ENCODE results near the gene SLAIN1. TPM values are rescaled to one million over a fixed set of nuclear protein-coding genes. Genes with fewer than 3 reads are reported as not detected.

The SLAIN1 gene
- total and polyA plus RNA-seq, 10 of the 15 experiments (the other 5 are each of a cell fraction or from before 2014, with no cell fraction given): 11.9 to 140 (median 56.9) TPM

DNA sequence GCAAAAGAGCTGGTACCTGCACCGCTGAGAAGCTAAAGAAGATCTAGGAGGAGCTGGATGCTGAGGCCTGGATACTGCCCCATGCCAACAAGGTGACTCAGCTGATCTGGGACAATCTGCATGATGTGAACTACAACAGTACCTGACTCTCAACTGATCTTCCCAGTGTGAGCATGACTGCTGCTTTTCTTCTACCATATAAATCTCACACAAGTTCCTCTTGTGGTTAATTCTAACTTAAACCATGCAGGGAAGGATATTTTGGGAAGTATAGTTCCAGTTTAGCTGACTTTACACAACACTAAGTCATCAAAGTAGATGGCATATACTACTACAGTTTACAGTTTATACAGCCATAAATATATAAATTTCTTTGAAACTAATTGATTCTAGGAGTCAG lies 91.9 kb downstream of the SLAIN1 start:
- Histone ChIP-seq H3K36me3 (ENCODE audit: control insufficient read depth in 2 of 2, insufficient read depth in 2 of 2, low read length in 1 of 2) (no peaks in the 10 kb centered on the region), H3K4me1 (ENCODE audit: control insufficient read depth, insufficient read depth, low read length) (no peaks in the 10 kb centered on the region), H3K27ac (ENCODE audit: control insufficient read depth, insufficient read depth) (no peak overlapping the region), H4K20me1 (ENCODE audit: control insufficient read depth, insufficient read depth) (no peaks in the 10 kb centered on the region), H3K79me2 (ENCODE audit: control insufficient read depth, insufficient read depth, low read length) (no peaks in the 10 kb centered on the region), H3K9me3 (replicated peaks; ENCODE audit: control insufficient read depth, insufficient read depth, low read length) (no peaks in the 10 kb centered on the region; the same call in 2 of the 3 replicates), H3K4me3 (no peak overlapping the region), H3K9ac (ENCODE audit: control insufficient read depth, insufficient read depth, low read length) (no peak overlapping the region), H2AFZ (ENCODE audit: control insufficient read depth, low read depth, low read length) (no peak overlapping the region), H3K4me2 (ENCODE audit: control insufficient read depth, insufficient read depth) (no peak overlapping the region), H3K27me3 (replicated peaks in 1 of 2; ENCODE audit: control insufficient read depth in 2 of 2, insufficient read depth in 2 of 2, low read length in 1 of 2) (no peaks in the 10 kb centered on the region)
- TF ChIP-seq FOS (IDR thresholded peaks at IDR 0.05; ENCODE audit: borderline replicate concordance, extremely low read depth, insufficient read length) (no peak), RAD21 (IDR thresholded peaks at IDR 0.05; ENCODE audit: insufficient read depth, low read depth, low read length) (no peak), MEF2B (IDR thresholded peaks at IDR 0.05; ENCODE audit: partially characterized antibody, poor library complexity, severe bottlenecking) (no peak), HDAC2 (IDR thresholded peaks at IDR 0.05) (no peak), SP1 (IDR thresholded peaks at IDR 0.05; ENCODE audit: low read depth, low read length) (no peak), JUNB (IDR thresholded peaks at IDR 0.05) (no peak), ZZZ3 (IDR thresholded peaks at IDR 0.05; ENCODE audit: control insufficient read depth, insufficient read length, low read depth) (no peak), ZNF384 (IDR thresholded peaks at IDR 0.05; ENCODE audit: borderline replicate concordance, low read depth, low read length) (no peak), BMI1 (IDR thresholded peaks at IDR 0.05; ENCODE audit: borderline replicate concordance) (no peak)
- TF ChIP-seq, protein P1, sequence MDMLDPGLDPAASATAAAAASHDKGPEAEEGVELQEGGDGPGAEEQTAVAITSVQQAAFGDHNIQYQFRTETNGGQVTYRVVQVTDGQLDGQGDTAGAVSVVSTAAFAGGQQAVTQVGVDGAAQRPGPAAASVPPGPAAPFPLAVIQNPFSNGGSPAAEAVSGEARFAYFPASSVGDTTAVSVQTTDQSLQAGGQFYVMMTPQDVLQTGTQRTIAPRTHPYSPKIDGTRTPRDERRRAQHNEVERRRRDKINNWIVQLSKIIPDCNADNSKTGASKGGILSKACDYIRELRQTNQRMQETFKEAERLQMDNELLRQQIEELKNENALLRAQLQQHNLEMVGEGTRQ (IDR thresholded peaks at IDR 0.05; ENCODE audit: borderline replicate concordance, low read depth, low read length): no peak
- in situ Hi-C loops (cut with MboI): no loop called here
- WGBS (ENCODE audit: insufficient coverage, insufficient replicate concordance, low lambda C conversion rate, missing lambda C conversion rate): 88% methylated on average over 1 of the region's 1 CpG
- ATAC-seq: no peak
- RAD21 ChIA-PET (ENCODE audit: unreplicated experiment): no interaction called here
- POLR2A ChIA-PET: no interaction called here
- SMC1A ChIA-PET (ENCODE audit: uncharacterized antibody, unreplicated experiment): interaction anchor here (1.4 kb wide), 1 partner anchor 332 kb away, joined by 4 read pairs; no protein-coding TSS in a partner anchor
- BruUV-seq (replicated peaks): no TSS peak
- DNase-seq (ENCODE audit: low read depth, low spot score): no peak
- FAIRE-seq: no peak
- CTCF ChIA-PET: no interaction called here
- intact Hi-C loops (cut with micrococcal nuclease; ENCODE audit: unreplicated experiment): no loop called here

Measured in GM12878 (cell line).